Activated CD8-positive, alpha-beta memory T cell treated with anti-CD3 and anti-CD28 coated beads, Interleukin-2, amount 50 U/mL, for 24 hours (primary cell): Measurements from ENCODE around the gene FARS2.

Experiments used
- DNase-seq: peaks from one replicate; pipeline ENCODE4 v3.0.0-alpha.2; 2020; ENCODE audit errors: extremely low read depth

FARS2 gene

DNA sequence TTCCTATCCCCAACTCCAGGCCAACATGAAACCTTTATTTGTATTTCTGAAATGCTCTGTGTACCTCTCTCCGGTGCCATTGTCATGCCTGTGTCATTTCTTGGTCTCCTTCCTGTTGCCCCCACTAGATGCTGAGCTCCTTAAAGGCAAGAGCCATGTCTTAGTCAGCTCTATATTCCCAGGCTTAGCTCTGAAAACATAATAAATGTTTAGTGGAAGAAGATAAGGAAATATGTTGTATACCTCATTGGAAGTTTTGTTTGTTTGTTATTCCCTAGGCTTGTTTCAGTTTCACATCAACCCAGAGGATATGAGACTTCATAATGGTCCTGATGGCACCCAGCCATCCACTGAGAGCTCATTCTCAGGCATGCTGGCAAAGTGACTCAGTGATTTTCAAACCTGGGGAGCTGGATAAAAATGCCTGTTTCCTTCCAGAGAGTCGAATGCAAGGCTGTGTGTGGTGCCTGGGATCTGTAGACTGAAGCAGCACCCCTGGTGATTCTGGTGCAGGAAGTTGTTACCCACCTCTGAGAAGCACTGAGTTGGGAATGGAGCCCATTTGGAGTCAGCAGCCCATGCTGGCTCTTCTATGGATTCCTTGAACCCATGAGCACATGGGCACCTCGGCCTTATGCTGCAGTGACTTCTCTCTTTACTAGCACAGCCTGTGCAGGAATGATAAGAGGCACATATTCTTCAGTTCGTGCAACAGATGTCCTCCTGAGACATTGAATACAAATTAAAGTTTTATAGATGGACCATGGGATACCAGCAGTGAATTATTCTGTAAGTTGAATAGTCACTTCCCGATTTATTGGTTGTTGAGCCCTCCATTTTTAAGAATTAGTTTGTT lies 205.2 kb downstream of the FARS2 start:
- no peak for DNase-seq

DNA sequence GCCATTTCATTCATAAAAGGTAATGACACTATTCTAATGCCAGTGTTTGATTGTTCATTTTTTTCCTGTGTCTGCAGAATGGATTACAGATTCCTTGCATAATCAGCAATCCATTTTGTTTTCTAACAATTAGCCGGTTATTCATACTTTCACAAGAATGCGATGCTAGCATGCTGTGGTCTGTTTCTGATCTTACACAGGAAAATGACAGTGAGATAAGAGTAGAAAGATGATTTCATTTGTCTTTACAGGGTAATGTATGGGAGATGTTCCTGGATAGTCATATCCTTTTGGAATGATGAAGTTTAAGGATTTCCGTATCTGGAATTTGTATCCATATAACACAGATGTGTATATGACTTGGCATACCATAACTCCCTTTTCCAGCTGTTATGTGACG lies 207.3 kb downstream of the FARS2 start:
- DNase-seq: no peak

GRCh38 chr6:5469101-5469846 lies 208.0 kb downstream of the FARS2 start:
- DNase-seq: no peak

GRCh38 chr6:5471044-5471443 lies 209.7 kb downstream of the FARS2 start:
- peak; percentile 20 for DNase-seq

GRCh38 chr6:5471637-5472398 lies 210.5 kb downstream of the FARS2 start:
- no peak for DNase-seq

DNA sequence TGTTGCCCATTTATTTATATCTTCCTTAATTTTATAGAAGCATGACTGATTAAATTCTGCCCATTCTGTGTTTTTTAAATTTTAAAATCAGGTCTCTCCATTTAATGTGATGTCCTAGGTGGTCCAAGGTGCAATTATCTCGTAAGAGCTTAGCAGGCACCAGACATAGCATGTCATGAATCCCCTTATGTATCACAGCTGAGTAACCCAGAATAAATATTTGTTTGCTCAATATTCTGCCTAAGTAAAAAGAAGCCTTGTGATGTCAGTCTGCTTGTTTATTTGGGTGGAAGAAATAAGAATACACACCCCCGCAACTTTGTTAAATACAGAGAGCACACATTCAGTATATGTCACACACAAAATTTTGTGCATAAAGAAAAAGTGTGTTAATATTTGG lies 211.3 kb downstream of the FARS2 start:
- no peak for DNase-seq

DNA sequence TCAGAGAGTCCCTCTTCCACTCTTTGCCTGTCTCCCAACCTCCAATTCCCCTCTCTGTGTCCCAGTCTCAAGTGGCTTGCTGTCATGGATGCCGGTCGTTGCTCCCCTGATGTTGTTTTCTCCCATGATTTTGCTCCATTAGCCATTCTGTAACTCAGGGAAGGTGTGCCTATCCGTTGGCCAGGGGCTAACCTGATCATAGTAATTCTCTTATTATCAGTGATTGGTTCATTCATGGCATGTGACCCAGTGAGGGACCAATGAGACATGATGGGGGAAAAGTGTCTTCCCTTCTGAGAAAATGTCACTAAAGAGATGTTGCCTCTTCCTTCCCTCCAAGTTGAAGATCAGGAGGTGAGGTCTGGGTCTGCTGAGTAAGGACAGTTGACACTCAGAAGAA lies 214.5 kb downstream of the FARS2 start:
- DNase-seq: no peak

- no peak for DNase-seq
Measured at GRCh38 chr6:5478380-5478779, 217.1 kb downstream of the FARS2 start.

GRCh38 chr6:5481033-5481432 lies 219.7 kb downstream of the FARS2 start:
- DNase-seq: no peak

GRCh38 chr6:5481750-5482149 lies 220.4 kb downstream of the FARS2 start:
- no peak for DNase-seq

GRCh38 chr6:5482619-5483018 lies 221.3 kb downstream of the FARS2 start:
- DNase-seq: no peak

DNA sequence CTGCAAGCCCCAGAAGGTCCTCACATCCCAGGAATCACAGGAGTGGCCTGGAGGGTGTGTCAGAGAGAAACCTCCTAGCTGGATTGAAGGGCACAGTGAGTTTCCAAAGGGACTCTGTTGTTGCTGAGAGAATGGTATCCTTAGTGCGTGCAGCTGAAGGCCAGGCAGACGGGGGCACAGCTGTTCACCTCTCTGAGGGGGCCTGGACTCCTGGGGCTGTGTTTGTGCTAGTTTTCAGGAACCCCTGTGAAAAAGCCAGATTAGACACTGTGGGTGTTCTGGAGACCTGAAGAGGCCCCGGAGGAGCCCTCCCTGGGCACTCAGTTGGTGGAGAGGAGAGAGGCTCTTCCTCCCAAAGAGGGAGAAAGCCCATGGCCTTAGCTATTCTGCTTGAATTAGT lies 223.4 kb downstream of the FARS2 start:
- no peak for DNase-seq

DNA sequence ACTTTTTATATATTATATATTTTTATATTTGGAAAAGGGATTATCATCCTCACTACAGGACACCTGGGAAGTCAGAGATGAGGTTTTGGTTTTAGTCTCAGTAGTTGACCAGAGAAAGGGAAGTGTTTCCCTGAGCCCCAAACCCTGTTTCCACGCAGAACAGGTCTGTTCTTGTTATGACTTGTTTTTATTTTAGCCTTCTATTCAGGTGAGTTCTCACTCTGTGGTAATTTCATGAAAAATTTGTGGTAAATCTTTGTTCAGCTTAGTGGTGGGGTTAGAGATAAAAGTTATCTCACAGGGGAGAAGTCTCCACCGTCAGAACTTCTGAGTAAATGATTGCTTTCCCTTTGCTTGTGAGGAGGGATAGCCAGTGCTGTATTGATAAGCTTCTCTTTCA lies 224.9 kb downstream of the FARS2 start:
- DNase-seq: no peak

DNA sequence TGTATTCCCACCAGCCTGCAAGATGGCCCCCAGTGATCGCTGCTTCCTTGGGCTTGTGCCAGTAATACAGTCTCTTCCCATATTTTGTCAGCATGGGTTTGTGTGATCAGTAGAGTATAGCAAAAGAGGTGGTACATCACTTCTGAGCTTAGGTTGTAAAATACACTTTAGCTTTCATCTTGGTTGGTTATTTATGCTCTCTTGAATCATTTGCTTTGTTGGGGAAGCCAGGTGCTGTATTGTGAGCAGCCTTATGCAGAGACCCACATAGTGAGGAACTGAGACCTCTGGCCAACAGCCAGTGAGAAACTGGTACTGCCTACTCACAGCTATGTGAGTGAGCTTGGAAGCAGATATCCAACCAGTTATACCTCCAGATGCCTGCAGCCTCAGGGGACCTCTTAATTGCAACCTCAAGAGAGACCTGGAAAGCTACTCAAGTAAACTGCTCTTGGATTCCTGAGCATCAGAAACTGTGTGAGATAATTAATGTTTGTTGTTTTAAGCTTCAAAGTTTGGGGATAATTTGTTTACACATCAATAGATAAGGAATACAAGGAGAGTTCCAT lies 229.3 kb downstream of the FARS2 start:
- no peak for DNase-seq

DNA sequence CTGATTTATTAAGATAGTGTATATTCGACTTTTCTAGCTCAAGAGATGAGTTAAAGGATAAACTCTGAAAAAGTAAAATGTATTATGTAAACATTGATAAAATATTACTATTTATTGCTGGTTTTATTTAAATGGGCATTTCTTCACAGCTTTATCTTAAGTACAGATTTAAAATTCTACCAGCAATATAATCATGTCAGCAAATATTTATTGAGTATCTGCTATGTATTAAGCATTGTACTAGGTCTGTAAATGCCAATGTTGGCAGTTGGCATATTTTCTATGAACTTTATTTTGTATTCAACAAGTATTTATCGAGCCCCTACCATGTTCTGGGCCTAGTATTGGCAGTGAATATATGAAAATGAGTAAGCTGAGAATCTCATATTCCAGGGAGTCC lies 231.0 kb downstream of the FARS2 start:
- DNase-seq: no peak

GRCh38 chr6:5493806-5494205 lies 232.5 kb downstream of the FARS2 start:
- DNase-seq: no peak

- DNase-seq: no peak
Measured at GRCh38 chr6:5497896-5498578, 236.7 kb downstream of the FARS2 start.

- DNase-seq: no peak
Measured at GRCh38 chr6:5498579-5498899, 237.2 kb downstream of the FARS2 start.

DNA sequence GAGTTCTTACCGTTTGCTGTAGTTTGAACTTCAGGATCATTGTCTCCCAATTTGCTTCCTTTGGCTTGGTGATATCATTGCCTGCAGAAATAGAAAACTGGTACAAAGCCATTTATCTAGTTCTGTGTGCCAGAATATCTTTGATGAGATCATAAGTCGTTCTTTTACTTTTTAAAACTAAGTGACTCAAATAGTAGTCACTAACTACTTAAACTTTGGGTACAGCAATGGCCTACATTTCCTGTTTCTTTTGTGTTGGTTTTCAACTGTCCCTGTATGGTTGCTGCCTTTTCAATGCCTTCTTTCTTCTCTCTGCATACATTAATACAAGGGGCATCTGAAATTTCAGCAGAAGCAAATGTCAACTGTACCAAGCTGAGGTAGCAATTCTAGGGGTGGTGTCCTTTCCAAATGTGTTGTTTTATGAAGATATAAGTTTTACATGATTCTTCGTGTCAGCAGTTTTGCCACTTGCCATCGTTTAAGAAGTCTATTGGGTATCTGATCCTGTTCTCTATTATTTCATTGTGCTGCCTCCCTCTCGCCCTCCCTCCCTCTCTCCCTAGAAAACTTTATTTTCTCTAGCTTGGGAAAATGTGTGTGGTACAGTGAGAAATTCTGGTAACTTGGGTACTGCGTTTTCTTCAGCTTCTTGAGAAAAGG lies 238.5 kb downstream of the FARS2 start:
- no peak for DNase-seq

GRCh38 chr6:5501837-5502236 lies 240.5 kb downstream of the FARS2 start:
- DNase-seq: no peak

DNA sequence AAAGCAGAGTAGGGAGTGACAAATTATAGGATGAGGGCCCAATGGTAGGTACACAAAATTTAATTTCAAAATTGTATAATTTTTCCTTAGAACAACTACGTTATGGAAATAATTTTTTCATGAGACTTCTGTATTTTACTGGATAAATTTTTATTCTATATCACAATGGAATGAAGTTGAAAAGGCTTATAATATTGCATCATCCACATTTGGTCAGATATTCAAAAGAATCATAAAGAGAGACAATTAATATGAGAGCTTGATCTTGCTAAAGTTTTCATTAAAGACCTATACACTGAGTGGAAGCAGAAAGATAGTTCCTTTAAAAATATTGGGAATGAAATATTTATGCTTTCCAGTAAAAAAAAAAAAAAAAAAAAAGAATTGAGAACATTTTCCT lies 242.8 kb downstream of the FARS2 start:
- no peak for DNase-seq
